Natural killer cell (primary cell): ENCODE results near the gene CSNK1G3. TPM values are rescaled to one million over a fixed set of nuclear protein-coding genes. Genes with fewer than 3 reads are reported as not detected.

Experiments used
- ATAC-seq, 3 donors: fragments of 150-1000 bp in 2 of 3; fragments of 200-7000 bp in 1 of 3; cut with Tn5 transposase; 1 replicate in 1 of 3; 2 replicates in 2 of 3; pipeline ENCODE4 v1.10.0; 2021; ENCODE audit warnings: mild to moderate bottlenecking in 2 of 3, moderate library complexity in 2 of 3
- DNase-seq, 2 donors: peaks; one replicate each; pipeline versions ENCODE4 v3.0.0 to v3.0.0-alpha.2; 2013 to 2021; ENCODE audit warnings: mixed read lengths in 1 of 2
- H3K27ac ChIP-seq: one replicate; pipeline ENCODE4 v1.5.1; 2013; ENCODE audit warnings: mild to moderate bottlenecking, low read length
- H3K27me3 ChIP-seq: one replicate; pipeline ENCODE4 v1.6.1; 2013; ENCODE audit warnings: low read length; ENCODE audit not compliant: control insufficient read depth, insufficient read depth
- H3K36me3 ChIP-seq: one replicate; pipeline ENCODE4 v1.6.1; 2013; ENCODE audit warnings: low read length; ENCODE audit not compliant: control insufficient read depth, insufficient read depth
- H3K4me1 ChIP-seq: one replicate; pipeline ENCODE4 v1.6.1; 2013; ENCODE audit warnings: low read length; ENCODE audit not compliant: control insufficient read depth, insufficient read depth
- H3K4me3 ChIP-seq: one replicate; pipeline ENCODE4 v1.5.1; 2013; ENCODE audit warnings: low read length
- H3K9me3 ChIP-seq: one replicate; pipeline ENCODE4 v1.6.1; 2013; ENCODE audit warnings: low read length; ENCODE audit not compliant: control insufficient read depth, insufficient read depth
- H3K27ac Mint-ChIP-seq, 2 donors: one replicate each; pipeline ENCODE4 v1.8.0; 2022; ENCODE audit warnings: mild to moderate bottlenecking in 2 of 2, mixed read lengths in 2 of 2, moderate library complexity in 1 of 2
- H3K27me3 Mint-ChIP-seq, 2 donors: one replicate each; pipeline ENCODE4 v1.8.0; 2022; ENCODE audit warnings: low read depth in 2 of 2, mixed read lengths in 2 of 2
- H3K36me3 Mint-ChIP-seq: one replicate; pipeline ENCODE4 v1.8.0; 2022; ENCODE audit warnings: mixed read lengths
- H3K4me1 Mint-ChIP-seq, 2 donors: one replicate each; pipeline ENCODE4 v1.8.0; 2022; ENCODE audit warnings: mixed read lengths in 2 of 2
- H3K4me3 Mint-ChIP-seq: one replicate; pipeline ENCODE4 v1.8.0; 2022; ENCODE audit warnings: mild to moderate bottlenecking, moderate library complexity, mixed read lengths
- H3K9me3 Mint-ChIP-seq, 2 donors: one replicate each; pipeline ENCODE4 v1.8.0; 2022; ENCODE audit warnings: mixed read lengths in 2 of 2
- CTCF ChIP-seq: fragments of 200-600 bp; IDR thresholded peaks from one replicate; pipeline ENCODE4 v1.8.0; 2022; ENCODE audit warnings: antibody characterized with exemption
- WGBS: methylation state at CpG from one replicate; pipeline ENCODE4 v1.1.7; 2013; ENCODE audit warnings: missing lambda C conversion rate; ENCODE audit not compliant: insufficient coverage; 5-methylcytosine and 5-hydroxymethylcytosine counted together
- intact Hi-C: fragments of 100-400 bp; cut with micrococcal nuclease; formaldehyde crosslinking; loops from one replicate; pipeline ENCODE4 v1.14.2; 2022
- total RNA-seq, 4 donors: library from RNA; stranded (reverse); fragments of 120-200 nt in 1 of 4; gene quantifications; one replicate each; pipeline versions ENCODE4 v1.2.3 to v1.2.4, GENCODE V29; 2013 to 2022

CSNK1G3 gene
- total RNA-seq, 3 donors from 2014 or later (not counting 1 experiment from before 2014, with no cell fraction given): 96.7 to 111 (median 101) TPM

- Mint-ChIP-seq H3K4me1 (no peaks in the 10 kb centered on the region), H3K9me3 (no peaks in the 10 kb centered on the region), H3K36me3 (no peaks in the 10 kb centered on the region), H3K27me3 (peaks cover 10 to 19% of the 10 kb centered on the region in 2 donors), H3K4me3 (no peak overlapping the region), H3K27ac (no peak overlapping the region)
- Histone ChIP-seq H3K4me3 (no peak overlapping the region), H3K27ac (no peak overlapping the region), H3K9me3 (no peaks in the 10 kb centered on the region), H3K36me3 (no peaks in the 10 kb centered on the region), H3K27me3 (peaks cover 9% of the 10 kb centered on the region), H3K4me1 (no peaks in the 10 kb centered on the region)
- no CpG with 5 or more reads among the region's 3 CpGs for WGBS
- DNase-seq (no peak), ATAC-seq (no peak)
- intact Hi-C loops: no loop called here
- TF ChIP-seq CTCF: no peak
Observed at GRCh38 chr5:123502120-123502519, 9.9 kb upstream of the CSNK1G3 start.

GRCh38 chr5:123503299-123503698, 8.7 kb upstream of the CSNK1G3 start:
- Histone ChIP-seq H3K27ac (no peak overlapping the region), H3K4me3 (no peak overlapping the region), H3K27me3 (peaks cover 9% of the 10 kb centered on the region), H3K9me3 (no peaks in the 10 kb centered on the region), H3K4me1 (no peaks in the 10 kb centered on the region), H3K36me3 (no peaks in the 10 kb centered on the region)
- Mint-ChIP-seq H3K4me3 (no peak overlapping the region), H3K27ac (no peak overlapping the region), H3K9me3 (no peaks in the 10 kb centered on the region), H3K4me1 (no peaks in the 10 kb centered on the region), H3K27me3 (peaks cover 13 to 20% of the 10 kb centered on the region in 2 donors), H3K36me3 (no peaks in the 10 kb centered on the region)
- no peak for ATAC-seq
- no peak for TF ChIP-seq CTCF
- intact Hi-C loops: no loop called here
- DNase-seq: no peak

GRCh38 chr5:123505633-123506032, 6.3 kb upstream of the CSNK1G3 start:
- H3K27ac Mint-ChIP-seq: no peak overlapping the region
- no peak overlapping the region for H3K4me3 ChIP-seq
- H3K4me3 Mint-ChIP-seq: no peak overlapping the region
- ATAC-seq (no peak), DNase-seq (no peak)
- H3K36me3 ChIP-seq: no peaks in the 10 kb centered on the region
- intact Hi-C loops: no loop called here
- H3K4me1 Mint-ChIP-seq: no peaks in the 10 kb centered on the region
- H3K9me3 Mint-ChIP-seq: no peaks in the 10 kb centered on the region
- no peak overlapping the region for H3K27ac ChIP-seq
- WGBS: 90% methylated on average over 2 of the region's 2 CpGs
- H3K4me1 ChIP-seq: no peaks in the 10 kb centered on the region
- peaks cover 9% of the 10 kb centered on the region for H3K27me3 ChIP-seq
- peaks cover 16 to 20% of the 10 kb centered on the region in 2 donors for H3K27me3 Mint-ChIP-seq
- H3K9me3 ChIP-seq: no peaks in the 10 kb centered on the region
- no peaks in the 10 kb centered on the region for H3K36me3 Mint-ChIP-seq
- no peak for TF ChIP-seq CTCF

GRCh38 chr5:123508441-123508840, 3.5 kb upstream of the CSNK1G3 start:
- intact Hi-C loops: no loop called here
- no peak for TF ChIP-seq CTCF
- no peak for ATAC-seq

More at GRCh38 chr5:123508441-123508840, 3.5 kb upstream of the CSNK1G3 start:
- H3K4me1 Mint-ChIP-seq: peaks cover 16 to 19% of the 10 kb centered on the region in 2 donors
- no peaks in the 10 kb centered on the region for H3K9me3 Mint-ChIP-seq
- H3K27me3 Mint-ChIP-seq: peaks cover 16 to 20% of the 10 kb centered on the region in 2 donors
- Histone ChIP-seq H3K4me1 (peaks cover 9% of the 10 kb centered on the region), H3K27ac (no peak overlapping the region), H3K4me3 (no peak overlapping the region), H3K9me3 (no peaks in the 10 kb centered on the region), H3K36me3 (no peaks in the 10 kb centered on the region), H3K27me3 (peaks cover 9% of the 10 kb centered on the region)
- no peaks in the 10 kb centered on the region for H3K36me3 Mint-ChIP-seq
- WGBS: no CpG with 5 or more reads among the region's 1 CpG
- H3K27ac Mint-ChIP-seq: no peak overlapping the region
- H3K4me3 Mint-ChIP-seq: no peak overlapping the region
- no peak for DNase-seq
